Activated CD4-positive, CD25-positive, alpha-beta regulatory T cell (primary cell): ENCODE measurements around the gene TMED4.
"Not testable (repeated sequence)": the region's sequence is repeated elsewhere in the genome, so short reads cannot be mapped to it uniquely, and the experiment has no call there.

Source experiments
- DNase-seq, 4 experiments: peaks; one replicate each; lab custom pipeline; 2025; lab: John Stamatoyannopoulos, UW

The TMED4 gene

DNA sequence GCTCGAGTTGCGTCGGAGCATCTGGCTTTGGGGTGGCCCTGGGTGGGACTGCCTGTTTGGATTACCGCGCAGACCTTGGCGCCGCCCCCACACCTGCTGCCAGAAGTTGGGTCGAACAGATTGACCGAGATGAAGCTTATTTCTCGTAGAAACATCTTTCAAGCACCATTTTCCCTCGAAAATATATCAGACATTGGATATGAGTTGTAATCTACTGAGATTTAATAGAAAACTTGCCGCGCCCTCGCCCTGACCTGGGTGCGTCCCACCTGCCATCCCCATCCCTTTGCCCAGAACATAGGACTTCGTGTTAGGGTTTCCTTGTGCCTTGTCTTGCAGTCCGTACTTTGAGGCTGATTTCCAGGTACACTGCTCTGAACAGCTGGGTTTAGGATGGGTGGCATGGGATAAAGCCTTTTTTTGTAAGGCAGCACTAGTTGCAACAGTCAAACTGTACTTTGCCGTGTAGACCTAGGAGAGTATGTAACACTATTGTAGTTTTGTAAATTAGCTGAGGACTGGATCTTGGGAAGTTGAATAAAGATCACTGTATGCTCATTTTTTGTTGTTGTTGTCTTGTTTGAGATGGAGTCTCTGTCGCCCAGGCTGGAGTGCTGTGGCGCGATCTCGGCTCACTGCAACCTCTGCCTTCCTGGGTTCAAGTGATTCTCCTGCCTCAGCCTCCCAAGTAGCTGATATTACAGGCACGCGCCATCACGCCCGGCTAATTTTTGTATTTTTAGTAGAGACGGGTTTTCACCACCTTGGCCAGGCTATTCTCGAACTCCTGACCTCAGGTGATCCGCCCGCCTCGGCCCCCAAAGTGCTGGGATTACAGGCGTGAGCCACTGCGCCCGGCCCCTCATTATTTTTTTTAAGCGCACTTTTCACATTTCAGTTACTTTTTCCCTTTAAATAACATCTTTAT lies 25.4 kb upstream of the TMED4 start:
- DNase-seq: no peak

GRCh38 chr7:44606341-44607140 lies 24.5 kb upstream of the TMED4 start, which contains the start of gene OGDH:
Gene OGDH (plus strand): TSS chr7:44606627. CDS start chr7:44624344, 17,717 bp downstream.
- peak; percentile 97 to 99 (median 98) for DNase-seq

DNA sequence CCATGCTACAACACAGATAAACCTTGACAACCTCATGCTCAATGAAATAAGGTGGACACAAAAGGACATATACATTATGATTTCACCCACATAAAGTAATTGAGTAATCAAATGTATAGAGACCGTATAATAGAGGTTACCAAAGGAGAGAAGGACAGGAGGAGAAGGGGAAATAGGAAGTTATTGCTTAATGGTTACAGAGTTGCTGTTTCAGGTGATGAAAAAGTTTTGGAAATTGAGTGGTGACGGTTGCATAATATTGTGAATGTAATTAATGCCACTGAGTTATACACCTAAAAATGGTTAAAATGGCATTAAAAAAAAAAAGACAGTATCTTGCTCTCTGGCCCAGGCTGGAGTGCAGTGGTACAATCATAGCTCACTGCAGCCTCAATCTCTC lies 22.9 kb upstream of the TMED4 start:
- DNase-seq: no peak

GRCh38 chr7:44603193-44603592 lies 21.2 kb upstream of the TMED4 start:
- DNase-seq: no peak

GRCh38 chr7:44602576-44602910 lies 20.5 kb upstream of the TMED4 start:
- DNase-seq: no peak

DNA sequence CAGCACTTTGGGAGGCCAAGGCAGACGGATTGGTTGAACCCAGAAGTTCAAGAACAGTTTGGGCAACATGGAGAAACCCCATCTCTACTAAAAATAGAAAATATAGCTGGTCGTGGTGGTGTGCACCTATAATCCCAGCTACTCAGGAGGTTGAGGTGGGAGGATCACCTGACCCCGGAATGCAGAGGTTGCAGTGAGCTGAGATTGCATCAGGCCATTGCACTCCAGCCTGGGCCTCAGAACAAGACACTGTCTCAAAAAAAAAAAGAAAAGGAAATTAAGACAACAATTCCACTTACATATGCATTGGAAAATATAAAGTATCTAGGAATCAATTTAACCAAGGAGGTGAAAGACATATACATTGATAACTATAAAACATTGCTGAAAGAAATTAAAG lies 17.2 kb upstream of the TMED4 start:
- no peak for DNase-seq

GRCh38 chr7:44597181-44597580 lies 15.2 kb upstream of the TMED4 start:
- not testable (repeated sequence) for DNase-seq

- DNase-seq: no peak
These were observed 14.1 kb upstream of the TMED4 start for GRCh38 chr7:44595934-44596635.

DNA sequence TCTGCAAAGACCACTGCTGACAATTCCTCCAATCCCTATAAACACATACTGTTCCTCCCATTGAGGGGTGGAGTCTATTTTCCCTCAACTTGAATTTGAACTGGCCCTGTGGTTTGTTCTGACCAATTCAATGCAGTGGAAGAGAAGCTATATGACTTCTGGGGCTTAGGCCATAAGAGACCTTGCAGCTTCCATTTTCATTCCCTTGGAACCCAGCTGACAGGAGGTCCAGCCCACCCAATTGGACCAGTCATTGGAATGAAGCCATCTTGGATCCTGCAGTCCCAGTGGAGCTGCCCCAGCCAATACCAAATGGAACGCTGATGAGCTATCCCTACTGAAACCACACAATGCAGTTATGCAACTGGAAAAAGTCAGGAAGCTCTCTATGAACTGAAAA lies 8.9 kb upstream of the TMED4 start:
- DNase-seq: no peak

DNA sequence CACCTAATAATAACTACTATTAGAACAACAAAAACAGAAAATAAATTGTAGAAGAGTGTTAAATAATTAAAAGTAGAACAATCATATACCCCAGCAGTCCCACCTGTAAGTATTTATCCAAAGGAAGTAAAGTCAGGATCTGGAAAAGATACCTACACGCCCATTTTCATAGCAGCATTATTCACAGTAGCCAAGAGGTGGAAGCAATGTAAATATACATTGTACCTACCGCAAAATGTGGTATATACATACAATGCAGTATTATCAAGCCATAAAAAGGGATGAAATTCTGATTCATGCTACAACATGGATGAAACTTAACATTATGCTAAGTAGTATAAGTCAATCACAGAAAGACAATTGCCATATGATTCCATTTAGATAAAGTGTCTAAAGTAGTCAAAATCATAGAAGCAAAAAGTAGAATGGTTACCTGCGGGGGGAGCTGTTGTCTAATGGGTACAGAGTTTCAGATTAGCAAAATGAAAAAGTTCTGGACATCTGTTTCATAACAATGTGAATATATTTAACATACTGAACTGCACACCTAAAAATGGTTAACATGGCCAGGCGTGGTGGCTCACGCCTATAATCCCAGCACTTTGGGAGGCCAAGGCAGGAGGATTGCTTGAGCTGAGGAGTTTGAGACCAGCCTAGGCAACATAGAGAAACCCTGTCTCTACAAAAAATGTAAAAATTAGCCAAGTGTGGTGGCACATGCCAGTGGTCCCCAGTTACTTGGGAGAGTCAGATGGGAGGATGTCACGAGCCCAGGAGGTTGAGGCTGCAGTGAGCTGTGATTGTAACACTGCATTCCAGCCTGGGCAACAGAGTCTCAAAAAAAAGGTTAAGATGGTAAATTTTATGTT lies 6.0 kb upstream of the TMED4 start:
- DNase-seq: peak in 3 of 4 experiments; percentile 13 to 49 (median 36)

- no peak for DNase-seq
These were observed 1.3 kb upstream of the TMED4 start for GRCh38 chr7:44583146-44583865.

- peak in 3 of 4 experiments; percentile 19 to 32 (median 31) for DNase-seq
These were observed 819 bp downstream of the TMED4 start for GRCh38 chr7:44580945-44581878.

DNA sequence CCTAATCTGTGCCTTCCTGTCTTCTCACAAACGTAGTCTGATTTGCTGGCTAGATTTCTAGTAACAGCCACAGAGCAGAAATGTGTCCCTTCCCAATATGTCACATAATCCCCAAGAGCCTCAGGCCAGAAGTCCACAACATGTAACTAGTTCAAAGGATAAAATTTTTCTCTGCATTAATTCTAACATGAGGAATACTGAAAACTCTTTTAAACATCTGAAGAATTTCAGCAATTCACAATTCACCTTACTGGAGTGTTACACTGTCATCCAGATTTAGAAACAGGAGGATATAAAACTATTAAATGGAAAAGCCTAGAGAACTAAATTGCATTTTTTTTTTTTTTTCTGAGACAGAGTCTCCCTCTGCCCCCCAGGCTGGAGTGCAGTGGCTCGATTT lies 5.8 kb downstream of the TMED4 start:
- DNase-seq: no peak

GRCh38 chr7:44575054-44575453 lies 7.0 kb downstream of the TMED4 start:
- no peak for DNase-seq

DNA sequence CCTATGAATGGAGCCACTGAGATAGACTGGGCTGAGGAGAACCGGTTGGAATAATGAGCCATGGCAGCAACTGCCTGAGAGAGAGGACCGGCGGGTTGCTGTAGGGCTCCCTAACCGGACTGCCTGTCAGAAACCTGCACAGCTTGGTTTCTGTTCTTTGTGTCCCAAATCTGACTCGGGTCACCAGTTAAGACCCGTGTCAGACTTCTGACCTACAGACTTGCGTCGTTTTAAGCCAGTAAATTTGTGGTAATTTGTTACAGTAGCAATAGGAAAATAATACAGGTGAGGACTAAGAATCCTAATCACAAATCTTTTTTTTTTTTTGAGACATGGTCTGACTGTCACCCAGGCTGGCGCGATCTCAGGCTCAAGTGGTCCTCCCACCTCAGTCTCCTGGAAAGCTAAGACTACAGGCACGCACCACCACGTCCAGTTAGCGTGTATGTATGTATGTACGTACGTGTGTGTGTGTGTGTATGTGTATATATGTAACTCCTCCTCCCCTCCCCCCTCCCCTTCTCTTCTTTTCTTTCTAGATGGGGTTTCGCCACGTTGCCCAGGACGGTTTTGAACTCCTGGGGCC lies 7.7 kb downstream of the TMED4 start:
- DNase-seq: no peak

GRCh38 chr7:44573464-44574286 lies 8.4 kb downstream of the TMED4 start, which contains the start of gene DDX56:
Gene DDX56 (minus strand): TSS chr7:44573908. CDS start chr7:44573895, 13 bp downstream.
- DNase-seq: peak; percentile 72 to 87 (median 82)

- no peak for DNase-seq
These were observed 9.3 kb downstream of the TMED4 start for GRCh38 chr7:44572771-44573170.

DNA sequence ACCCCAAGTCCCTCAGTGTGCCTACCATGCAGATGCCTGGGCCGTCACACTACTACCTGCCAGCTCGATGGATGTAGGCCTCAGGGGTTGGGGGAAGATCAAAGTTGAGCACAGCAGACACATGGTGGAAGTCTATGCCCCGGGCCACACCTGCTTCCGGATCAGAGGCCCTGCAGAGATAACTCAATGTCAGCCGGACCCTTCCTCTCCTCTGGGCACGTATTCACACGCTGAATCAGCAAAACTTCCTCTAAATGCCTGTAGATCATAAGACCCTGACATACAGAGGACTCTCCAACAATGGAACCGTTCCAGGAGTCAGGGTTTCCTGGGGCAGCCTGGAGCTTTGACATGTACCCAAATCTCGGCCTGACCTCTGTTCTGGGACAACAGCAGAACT lies 12.1 kb downstream of the TMED4 start:
- DNase-seq: no peak
